ENCODE measurements around the gene NT5C3A. TPM values are rescaled to one million over a fixed set of nuclear protein-coding genes. Genes with fewer than 3 reads are reported as not detected.
A peak's percentile ranks its signal among the peaks of the same experiment; 100 is the strongest.

The NT5C3A gene
- total RNA-seq, 1 donor from 2014 or later: 18.3 TPM

- no peak for DNase-seq (ENCODE audit: low read depth in 2 of 2)
Observed at GRCh38 chr7:33075818-33076518, 13.4 kb upstream of the NT5C3A start.

GRCh38 chr7:33073243-33073642, 10.7 kb upstream of the NT5C3A start:
- DNase-seq (ENCODE audit: low read depth in 2 of 2): no peak

GRCh38 chr7:33072471-33072870, 9.9 kb upstream of the NT5C3A start:
- peak; percentile 69 to 82 for DNase-seq (ENCODE audit: low read depth in 2 of 2)

- no peak for DNase-seq (ENCODE audit: low read depth in 2 of 2)
Observed at GRCh38 chr7:33070831-33071230, 8.3 kb upstream of the NT5C3A start.

GRCh38 chr7:33070277-33070676, 7.7 kb upstream of the NT5C3A start:
- DNase-seq (ENCODE audit: low read depth in 2 of 2): no peak

- no peak for DNase-seq (ENCODE audit: low read depth in 2 of 2)
Observed at GRCh38 chr7:33067921-33068320, 5.3 kb upstream of the NT5C3A start.

GRCh38 chr7:33066771-33067170, 4.2 kb upstream of the NT5C3A start:
- no peak for DNase-seq (ENCODE audit: low read depth in 2 of 2)

- DNase-seq (ENCODE audit: low read depth in 2 of 2): no peak
Observed at GRCh38 chr7:33065981-33066380, 3.4 kb upstream of the NT5C3A start.

- peak; percentile 97 for DNase-seq (ENCODE audit: low read depth in 2 of 2)
Observed at GRCh38 chr7:33062782-33063443, 337 bp upstream of the NT5C3A start.

GRCh38 chr7:33061282-33061937, 1.2 kb downstream of the NT5C3A start:
- DNase-seq (ENCODE audit: low read depth in 2 of 2): peak in 1 of 2 donors; percentile 31

- DNase-seq (ENCODE audit: low read depth in 2 of 2): no peak
Observed at GRCh38 chr7:33059635-33060034, 2.9 kb downstream of the NT5C3A start.

GRCh38 chr7:33055158-33055557, 7.4 kb downstream of the NT5C3A start:
- no peak for DNase-seq (ENCODE audit: low read depth in 2 of 2)

- DNase-seq (ENCODE audit: low read depth in 2 of 2): peak; percentile 68 to 70
Observed at GRCh38 chr7:33054261-33054964, 8.2 kb downstream of the NT5C3A start.

GRCh38 chr7:33053721-33054120, 8.9 kb downstream of the NT5C3A start:
- DNase-seq (ENCODE audit: low read depth in 2 of 2): no peak

- peak; percentile 62 to 79 for DNase-seq (ENCODE audit: low read depth in 2 of 2)
Observed at GRCh38 chr7:33050535-33051318, 11.8 kb downstream of the NT5C3A start.

GRCh38 chr7:33048704-33049103, 13.9 kb downstream of the NT5C3A start:
- DNase-seq (ENCODE audit: low read depth in 2 of 2): no peak

- no peak for DNase-seq (ENCODE audit: low read depth in 2 of 2)
Observed at GRCh38 chr7:33048257-33048656, 14.3 kb downstream of the NT5C3A start.

- peak in 1 of 2 donors; percentile 57 for DNase-seq (ENCODE audit: low read depth in 2 of 2)
Observed at GRCh38 chr7:33044986-33045385, 17.6 kb downstream of the NT5C3A start.

GRCh38 chr7:33044401-33044718, 18.2 kb downstream of the NT5C3A start:
- DNase-seq (ENCODE audit: low read depth in 2 of 2): peak in 1 of 2 donors; percentile 78

GRCh38 chr7:33043501-33044400, 18.8 kb downstream of the NT5C3A start:
- DNase-seq (ENCODE audit: low read depth in 2 of 2): no peak
